Progenitor cell of endocrine pancreas (in vitro differentiated cells): ENCODE results near the gene CNTN2. TPM values are rescaled to one million over a fixed set of nuclear protein-coding genes. Genes with fewer than 3 reads are reported as not detected.
A peak's percentile ranks its signal among the peaks of the same experiment; 100 is the strongest.

Experiments
- DNase-seq: peaks from one replicate; pipeline ENCODE4 v3.0.0; 2021; ENCODE audit warnings: low spot score; ENCODE audit not compliant: unreplicated experiment
- H3K27ac Mint-ChIP-seq: 2 replicates; pipeline ENCODE4 v1.8.0; 2021; ENCODE audit warnings: mild to moderate bottlenecking, moderate library complexity, mixed read lengths
- H3K27me3 Mint-ChIP-seq: 2 replicates; pipeline ENCODE4 v1.8.0; 2021; ENCODE audit warnings: mixed read lengths
- H3K36me3 Mint-ChIP-seq: 2 replicates; pipeline ENCODE4 v1.8.0; 2022; ENCODE audit warnings: mixed read lengths; ENCODE audit not compliant: insufficient read depth
- H3K4me1 Mint-ChIP-seq: 2 replicates; pipeline ENCODE4 v1.8.0; 2021; ENCODE audit warnings: low read depth, mixed read lengths
- H3K4me3 Mint-ChIP-seq: 2 replicates; pipeline ENCODE4 v1.8.0; 2021; ENCODE audit warnings: low read depth, mild to moderate bottlenecking, moderate library complexity, mixed read lengths
- H3K9me3 Mint-ChIP-seq: 2 replicates; pipeline ENCODE4 v1.8.0; 2021; ENCODE audit warnings: low read depth, mixed read lengths
- CTCF ChIP-seq: fragments of 200-600 bp; sonication (generic); IDR thresholded peaks from one replicate; pipeline ENCODE4 v1.5.0; 2021; ENCODE audit warnings: antibody characterized with exemption, mild to moderate bottlenecking; ENCODE audit not compliant: unreplicated experiment
- total RNA-seq: library from RNA; stranded (reverse); gene quantifications from 2 replicates; pipeline ENCODE4 v1.2.1, GENCODE V29; 2021

The CNTN2 gene
- total RNA-seq, 1 donor from 2014 or later = not detected

GRCh38 chr1:205016075-205016474 lies 26.9 kb upstream of the CNTN2 start:
- H3K9me3 Mint-ChIP-seq = no peaks in the 10 kb centered on the region
- H3K4me3 Mint-ChIP-seq = no peak overlapping the region
- no peaks in the 10 kb centered on the region for H3K36me3 Mint-ChIP-seq
- TF ChIP-seq CTCF = no peak
- DNase-seq = no peak
- H3K27me3 Mint-ChIP-seq = peaks cover 13% of the 10 kb centered on the region
- peaks cover 13% of the 10 kb centered on the region for H3K4me1 Mint-ChIP-seq
- peak overlapping the region; percentile 39 for H3K27ac Mint-ChIP-seq

- H3K4me1 Mint-ChIP-seq = peaks cover 13% of the 10 kb centered on the region
- no peak overlapping the region for H3K4me3 Mint-ChIP-seq
- no peaks in the 10 kb centered on the region for H3K9me3 Mint-ChIP-seq
- H3K27ac Mint-ChIP-seq = peak overlapping the region; percentile 39
- peaks cover 17% of the 10 kb centered on the region for H3K27me3 Mint-ChIP-seq
- H3K36me3 Mint-ChIP-seq = no peaks in the 10 kb centered on the region
- no peak for TF ChIP-seq CTCF
- DNase-seq = no peak
These were observed 26.4 kb upstream of the CNTN2 start for GRCh38 chr1:205016584-205016983.

- Mint-ChIP-seq H3K4me3 (no peak overlapping the region), H3K27me3 (peaks cover 20% of the 10 kb centered on the region), H3K36me3 (no peaks in the 10 kb centered on the region), H3K27ac (no peak overlapping the region), H3K4me1 (peaks cover 10% of the 10 kb centered on the region), H3K9me3 (no peaks in the 10 kb centered on the region)
- TF ChIP-seq CTCF = no peak
- no peak for DNase-seq
These were observed 26.0 kb upstream of the CNTN2 start for GRCh38 chr1:205017001-205017400.

GRCh38 chr1:205017766-205018165 lies 25.2 kb upstream of the CNTN2 start:
- TF ChIP-seq CTCF = no peak
- H3K9me3 Mint-ChIP-seq = no peaks in the 10 kb centered on the region
- no peak overlapping the region for H3K4me3 Mint-ChIP-seq
- DNase-seq = no peak
- H3K27me3 Mint-ChIP-seq = peaks cover 21% of the 10 kb centered on the region
- H3K36me3 Mint-ChIP-seq = no peaks in the 10 kb centered on the region
- H3K4me1 Mint-ChIP-seq = peaks cover 5% of the 10 kb centered on the region
- no peak overlapping the region for H3K27ac Mint-ChIP-seq

- DNase-seq = no peak
- peaks cover 21% of the 10 kb centered on the region for H3K27me3 Mint-ChIP-seq
- H3K36me3 Mint-ChIP-seq = no peaks in the 10 kb centered on the region
- TF ChIP-seq CTCF = no peak
- H3K4me1 Mint-ChIP-seq = peaks cover 5% of the 10 kb centered on the region
- H3K9me3 Mint-ChIP-seq = no peaks in the 10 kb centered on the region
- no peak overlapping the region for H3K4me3 Mint-ChIP-seq
- H3K27ac Mint-ChIP-seq = no peak overlapping the region
These were observed 24.6 kb upstream of the CNTN2 start for GRCh38 chr1:205018381-205018780.

GRCh38 chr1:205020466-205020865 lies 22.5 kb upstream of the CNTN2 start:
- no peak for DNase-seq
- TF ChIP-seq CTCF = no peak
- H3K27me3 Mint-ChIP-seq = peaks cover 15% of the 10 kb centered on the region
- no peaks in the 10 kb centered on the region for H3K36me3 Mint-ChIP-seq
- peaks cover 4% of the 10 kb centered on the region for H3K4me1 Mint-ChIP-seq
- H3K9me3 Mint-ChIP-seq = no peaks in the 10 kb centered on the region
- no peak overlapping the region for H3K4me3 Mint-ChIP-seq
- no peak overlapping the region for H3K27ac Mint-ChIP-seq
